Measurements from ENCODE around the gene ZBTB8A.

DNA sequence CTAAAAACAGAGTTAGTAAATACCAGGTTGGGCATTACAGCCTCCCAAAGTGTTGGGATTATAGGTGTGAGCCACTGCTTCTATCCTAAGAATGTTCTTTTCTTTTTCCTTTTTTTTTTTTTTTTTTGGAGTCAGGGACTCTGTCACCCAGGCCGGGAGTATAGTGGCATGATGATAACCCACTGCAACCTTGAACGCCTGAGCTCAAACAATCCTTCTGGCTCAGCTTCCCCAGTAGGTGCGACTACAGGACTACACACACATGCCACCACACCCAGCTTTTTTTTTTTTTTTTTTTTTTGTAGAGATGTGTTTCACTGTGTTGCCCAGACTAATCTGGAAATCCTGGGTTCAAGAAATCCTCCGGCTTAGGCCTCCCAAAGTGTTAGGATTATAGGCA is 105.2 kb downstream of the ZBTB8A start:
- TF ChIP-seq POLR2A (IDR thresholded peaks at IDR 0.05) (no peak), CTCF (IDR thresholded peaks at IDR 0.05) (no peak)
